GM18907 (cell line): ENCODE data around the gene ADAR.

Experiments
- ATAC-seq: cut with Tn5 transposase; IDR thresholded peaks from one replicate; pipeline ENCODE4 v1.9.1; 2021; ENCODE audit warnings: mild to moderate bottlenecking, moderate library complexity; ENCODE audit not compliant: unreplicated experiment

Gene ADAR

DNA sequence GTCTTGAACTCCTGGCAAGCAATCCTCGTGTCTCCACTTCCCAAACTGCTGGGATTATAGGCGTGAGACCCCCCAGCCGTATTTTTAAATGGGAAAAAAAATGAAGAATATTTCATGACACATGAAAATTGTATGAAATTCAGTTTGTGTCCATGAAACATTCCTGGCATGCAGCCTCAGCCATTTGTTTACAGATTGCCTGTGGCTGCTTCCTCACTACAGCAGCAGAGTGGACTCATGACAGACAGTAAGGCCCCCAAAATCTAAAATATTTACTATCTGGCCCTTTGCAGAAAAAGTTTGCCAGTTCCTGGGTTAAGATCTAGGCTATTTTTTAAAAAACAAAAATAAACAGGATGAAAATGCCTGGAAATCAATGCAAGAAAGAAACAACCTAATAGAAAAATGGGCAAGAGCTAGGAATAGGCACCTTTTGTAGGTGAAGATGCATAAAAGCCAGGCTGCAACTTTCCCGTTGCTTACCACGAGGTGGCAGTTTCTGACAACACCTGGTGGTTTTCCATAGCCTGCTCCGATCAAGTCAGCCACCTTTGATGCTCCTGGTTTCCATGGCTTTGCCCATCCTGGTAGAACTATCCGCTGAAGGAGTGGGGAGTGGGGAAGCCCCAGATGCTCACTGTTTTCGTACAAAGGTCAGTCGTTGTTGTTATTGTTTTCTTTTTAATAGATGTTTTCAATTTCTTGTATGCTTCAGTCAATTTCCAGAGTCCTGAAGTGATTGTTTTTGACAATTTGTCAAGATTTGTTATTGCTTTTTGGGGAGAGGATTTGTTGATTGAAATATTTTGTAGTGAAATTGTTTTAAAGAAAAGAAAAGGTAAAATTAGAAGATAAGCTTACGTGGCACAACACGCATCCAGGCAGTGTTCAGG lies 73.8 kb downstream of the ADAR start:
- no peak for ATAC-seq
